Nephron progenitor cell (in vitro differentiated cells): Measurements from ENCODE around the gene CUL9.
A peak's percentile ranks its signal among the peaks of the same experiment; 100 is the strongest.

Experiments used
- DNase-seq: peaks from one replicate; pipeline ENCODE4 v3.0.0; 2021
- H3K27ac Mint-ChIP-seq: 2 replicates; pipeline ENCODE4 v1.8.0; 2021; ENCODE audit warnings: mild to moderate bottlenecking, moderate library complexity, mixed read lengths
- H3K27me3 Mint-ChIP-seq: 2 replicates; pipeline ENCODE4 v1.8.0; 2021; ENCODE audit warnings: mild to moderate bottlenecking, low read depth, mixed read lengths; ENCODE audit not compliant: poor library complexity
- H3K36me3 Mint-ChIP-seq: 2 replicates; pipeline ENCODE4 v1.8.0; 2021; ENCODE audit warnings: low read depth, mixed read lengths
- H3K4me1 Mint-ChIP-seq: 2 replicates; pipeline ENCODE4 v1.8.0; 2021; ENCODE audit warnings: mixed read lengths
- H3K4me3 Mint-ChIP-seq: 2 replicates; pipeline ENCODE4 v1.8.0; 2021; ENCODE audit warnings: mild to moderate bottlenecking, moderate library complexity, mixed read lengths
- H3K9me3 Mint-ChIP-seq: 2 replicates; pipeline ENCODE4 v1.8.0; 2021; ENCODE audit warnings: mild to moderate bottlenecking, moderate library complexity, mixed read lengths
- CTCF ChIP-seq: fragments of 200-600 bp; sonication (generic); IDR thresholded peaks from 2 replicates; pipeline ENCODE4 v1.5.0; 2021; ENCODE audit warnings: antibody characterized with exemption

CUL9 gene

GRCh38 chr6:43254138-43254817 is 72.3 kb downstream of the CUL9 start:
- no peak overlapping the region for H3K27ac Mint-ChIP-seq
- H3K27me3 Mint-ChIP-seq: peaks cover 32% of the 10 kb centered on the region
- no peak overlapping the region for H3K4me3 Mint-ChIP-seq
- no peaks in the 10 kb centered on the region for H3K9me3 Mint-ChIP-seq
- DNase-seq: no peak
- TF ChIP-seq CTCF: no peak
- H3K36me3 Mint-ChIP-seq: no peaks in the 10 kb centered on the region
- peaks cover 36% of the 10 kb centered on the region for H3K4me1 Mint-ChIP-seq

GRCh38 chr6:43254846-43255245 is 72.8 kb downstream of the CUL9 start:
- H3K27me3 Mint-ChIP-seq: peaks cover 34% of the 10 kb centered on the region

GRCh38 chr6:43255408-43256054 is 73.5 kb downstream of the CUL9 start:
- no peak for TF ChIP-seq CTCF
- Mint-ChIP-seq H3K4me3 (no peak overlapping the region), H3K9me3 (no peaks in the 10 kb centered on the region), H3K36me3 (no peaks in the 10 kb centered on the region), H3K27ac (no peak overlapping the region), H3K4me1 (peaks cover 35% of the 10 kb centered on the region), H3K27me3 (peaks cover 34% of the 10 kb centered on the region)
- DNase-seq: no peak

More at GRCh38 chr6:43254846-43255245, 72.8 kb downstream of the CUL9 start:
- TF ChIP-seq CTCF: no peak
- Mint-ChIP-seq H3K36me3 (no peaks in the 10 kb centered on the region), H3K27ac (no peak overlapping the region), H3K9me3 (no peaks in the 10 kb centered on the region), H3K4me1 (peaks cover 36% of the 10 kb centered on the region), H3K4me3 (no peak overlapping the region)
- DNase-seq: no peak

- no peak overlapping the region for H3K4me3 Mint-ChIP-seq
- H3K27me3 Mint-ChIP-seq: peaks cover 27% of the 10 kb centered on the region
- no peaks in the 10 kb centered on the region for H3K36me3 Mint-ChIP-seq
- no peak overlapping the region for H3K27ac Mint-ChIP-seq
- H3K4me1 Mint-ChIP-seq: peaks cover 24% of the 10 kb centered on the region
- no peaks in the 10 kb centered on the region for H3K9me3 Mint-ChIP-seq
- no peak for TF ChIP-seq CTCF
- no peak for DNase-seq
Measured at GRCh38 chr6:43256670-43257366, 74.8 kb downstream of the CUL9 start.

- no peaks in the 10 kb centered on the region for H3K36me3 Mint-ChIP-seq
- peaks cover 24% of the 10 kb centered on the region for H3K4me1 Mint-ChIP-seq
- peaks cover 25% of the 10 kb centered on the region for H3K27me3 Mint-ChIP-seq
- H3K27ac Mint-ChIP-seq: peak overlapping the region; percentile 52
- no peaks in the 10 kb centered on the region for H3K9me3 Mint-ChIP-seq
- no peak for TF ChIP-seq CTCF
- no peak for DNase-seq
- H3K4me3 Mint-ChIP-seq: no peak overlapping the region
Measured at GRCh38 chr6:43257367-43258145, 75.6 kb downstream of the CUL9 start.
